Psoas muscle (tissue), 8 donors: Measurements from ENCODE around the gene SARS1. TPM values are rescaled to one million over a fixed set of nuclear protein-coding genes. Genes with fewer than 3 reads are reported as not detected.

ENCODE experiments used
- ATAC-seq, 4 donors: fragments of 200-7000 bp; cut with Tn5 transposase; one replicate each; pipeline ENCODE4 v1.9.1; 2020; ENCODE audit warnings: moderate library complexity in 3 of 4, mild to moderate bottlenecking in 2 of 4
- DNase-seq, 2 donors: peaks; one replicate each; pipeline ENCODE4 v3.0.0-alpha.2; 2020
- H3K27ac ChIP-seq: fragments of 200-600 bp; one replicate; pipeline ENCODE4 v1.8.0; 2022
- H3K27me3 ChIP-seq, 3 donors: fragments of 200-600 bp in 1 of 3; one replicate each; pipeline versions ENCODE4 v1.6.1 to v1.8.0; 2013 to 2022; ENCODE audit warnings: low read length in 2 of 3, mild to moderate bottlenecking in 2 of 3, moderate library complexity in 1 of 3; ENCODE audit not compliant: insufficient read depth in 3 of 3
- H3K36me3 ChIP-seq, 2 donors: fragments of 200-600 bp in 1 of 2; one replicate each; pipeline versions ENCODE4 v1.6.1 to v1.8.0; 2013 to 2022; ENCODE audit warnings: low read depth in 1 of 2, mild to moderate bottlenecking in 1 of 2, moderate library complexity in 1 of 2; ENCODE audit not compliant: insufficient read depth in 1 of 2
- H3K4me1 ChIP-seq: fragments of 200-600 bp; one replicate; pipeline ENCODE4 v1.8.0; 2022
- H3K4me3 ChIP-seq: fragments of 200-600 bp; one replicate; pipeline ENCODE4 v1.8.0; 2022; ENCODE audit warnings: mild to moderate bottlenecking
- H3K9me3 ChIP-seq: fragments of 200-600 bp; one replicate; pipeline ENCODE4 v1.8.0; 2022
- WGBS, 3 donors: extraction: QIAGEN DNeasy Blood & Tissue Kit; methylation state at CpG; one replicate each; pipeline versions ENCODE4 v1.1.6 to v1.1.7; 2013; 5-methylcytosine and 5-hydroxymethylcytosine counted together
- intact Hi-C, 2 donors: fragments of 100-400 bp; cut with DNase I; formaldehyde crosslinking; loops; one replicate each; pipeline versions ENCODE4 v1.11.0 to v1.14.2; 2022
- polyA plus RNA-seq, 3 donors: library from polyadenylated mRNA; stranded (reverse); fragments of 200-250 nt; gene quantifications; one replicate each; pipeline ENCODE4 v1.2.3, GENCODE V29; 2013
- total RNA-seq, 4 donors: library from RNA; stranded (reverse); fragmentation: NEBNext Ultra II Directional in 2 of 4; extraction: Animal tissue kit (Norgen Biotek cat#: 25700) in 2 of 4; gene quantifications; one replicate each; pipeline versions ENCODE4 v1.2.1 to v1.2.4, GENCODE V29; 2021 to 2023
- TF ChIP-seq, protein P1 (sequence below): fragments of 200-600 bp; IDR thresholded peaks from one replicate; pipeline ENCODE4 v1.8.0; 2022; ENCODE audit warnings: antibody characterized with exemption
- donor health status: healthy with polysubstance abuse.
- donor health status: DM: no; HTN: no; CAD: no; lungs with moderate emphysema.
- donor health status: Bipolar disorder and iron deficiency.
- donor health status: healthy.
- donor health status: DM: yes; HTN: yes; CAD: no.
- donor health status: DM: no; HTN: no; CAD: no.
- donor health status: DM: no; HTN: no; CAD: no.
- donor health status: DM: yes; HTN: yes; CAD: no.

Gene SARS1
- total and polyA plus RNA-seq, 7 donors: 76.4 to 155 (median 149) TPM

DNA sequence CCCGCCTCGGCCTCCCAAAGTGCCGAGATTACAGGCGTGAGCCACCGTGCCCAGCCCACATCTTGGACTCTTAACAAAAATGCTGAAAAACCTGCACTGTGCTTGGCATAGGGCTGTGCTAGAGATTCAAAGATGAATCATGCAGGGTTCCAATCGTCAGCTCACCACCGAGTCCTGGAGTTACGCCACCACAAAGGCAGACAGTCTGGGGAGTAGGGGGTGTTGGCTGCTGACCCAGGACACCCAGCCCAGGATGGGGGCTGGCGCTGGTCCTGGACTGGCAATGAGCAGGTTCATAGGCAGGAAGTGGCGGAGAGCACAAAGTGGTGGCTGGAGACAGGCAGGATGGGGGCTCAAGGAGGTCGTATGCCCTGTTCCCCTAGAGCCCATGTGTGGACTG, 53.2 kb downstream of the SARS1 start:
- no peaks in the 10 kb centered on the region for H3K27me3 ChIP-seq
- H3K27ac ChIP-seq: no peak overlapping the region
- ATAC-seq: no peak
- H3K36me3 ChIP-seq: peaks cover 0 to 24% of the 10 kb centered on the region in 2 donors
- DNase-seq: peak in 1 of 2 donors; percentile 34
- H3K9me3 ChIP-seq: no peaks in the 10 kb centered on the region
- intact Hi-C loops: no loop called here
- TF ChIP-seq, protein P1, sequence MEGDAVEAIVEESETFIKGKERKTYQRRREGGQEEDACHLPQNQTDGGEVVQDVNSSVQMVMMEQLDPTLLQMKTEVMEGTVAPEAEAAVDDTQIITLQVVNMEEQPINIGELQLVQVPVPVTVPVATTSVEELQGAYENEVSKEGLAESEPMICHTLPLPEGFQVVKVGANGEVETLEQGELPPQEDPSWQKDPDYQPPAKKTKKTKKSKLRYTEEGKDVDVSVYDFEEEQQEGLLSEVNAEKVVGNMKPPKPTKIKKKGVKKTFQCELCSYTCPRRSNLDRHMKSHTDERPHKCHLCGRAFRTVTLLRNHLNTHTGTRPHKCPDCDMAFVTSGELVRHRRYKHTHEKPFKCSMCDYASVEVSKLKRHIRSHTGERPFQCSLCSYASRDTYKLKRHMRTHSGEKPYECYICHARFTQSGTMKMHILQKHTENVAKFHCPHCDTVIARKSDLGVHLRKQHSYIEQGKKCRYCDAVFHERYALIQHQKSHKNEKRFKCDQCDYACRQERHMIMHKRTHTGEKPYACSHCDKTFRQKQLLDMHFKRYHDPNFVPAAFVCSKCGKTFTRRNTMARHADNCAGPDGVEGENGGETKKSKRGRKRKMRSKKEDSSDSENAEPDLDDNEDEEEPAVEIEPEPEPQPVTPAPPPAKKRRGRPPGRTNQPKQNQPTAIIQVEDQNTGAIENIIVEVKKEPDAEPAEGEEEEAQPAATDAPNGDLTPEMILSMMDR: no peak
- no peak overlapping the region for H3K4me3 ChIP-seq
- H3K4me1 ChIP-seq: no peaks in the 10 kb centered on the region
- 82 to 88% (median 84%) methylated on average over 11 of the region's 11 CpGs for WGBS, 3 donors

DNA sequence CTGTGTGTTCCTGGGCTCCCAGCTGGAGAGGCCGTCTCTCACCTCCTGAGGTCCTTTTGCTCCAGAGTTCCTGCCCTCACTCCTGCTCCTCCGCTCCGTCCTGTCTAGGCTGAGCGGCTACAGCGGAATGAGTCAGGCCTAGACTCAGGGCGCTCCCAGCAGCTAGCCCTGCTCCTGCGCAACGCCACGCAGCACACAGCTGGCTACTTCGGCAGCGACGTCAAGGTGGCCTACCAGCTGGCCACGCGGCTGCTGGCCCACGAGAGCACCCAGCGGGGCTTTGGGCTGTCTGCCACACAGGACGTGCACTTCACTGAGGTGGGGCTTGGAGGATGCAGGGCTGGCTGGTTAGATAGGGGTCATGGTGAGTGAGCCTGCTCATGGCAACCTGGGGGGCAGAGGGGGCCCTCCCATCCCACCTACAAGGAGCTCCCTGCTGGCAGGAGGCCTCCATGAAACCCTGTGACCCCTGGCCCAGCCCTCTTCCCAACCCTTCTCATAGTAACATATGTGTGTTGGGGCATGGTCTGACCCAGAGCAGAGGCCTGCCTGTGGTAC, 54.1 kb downstream of the SARS1 start:
- DNase-seq (peak in 1 of 2 donors; percentile 35), ATAC-seq (no peak)
- intact Hi-C loops: no loop called here
- Histone ChIP-seq H3K4me1 (no peaks in the 10 kb centered on the region), H3K36me3 (peaks cover 0 to 23% of the 10 kb centered on the region in 2 donors), H3K4me3 (no peak overlapping the region), H3K27ac (no peak overlapping the region), H3K27me3 (no peaks in the 10 kb centered on the region), H3K9me3 (no peaks in the 10 kb centered on the region)
- WGBS, 3 donors: 82 to 87% (median 86%) methylated on average over 17 of the region's 17 CpGs
- TF ChIP-seq, protein P1: no peak

DNA sequence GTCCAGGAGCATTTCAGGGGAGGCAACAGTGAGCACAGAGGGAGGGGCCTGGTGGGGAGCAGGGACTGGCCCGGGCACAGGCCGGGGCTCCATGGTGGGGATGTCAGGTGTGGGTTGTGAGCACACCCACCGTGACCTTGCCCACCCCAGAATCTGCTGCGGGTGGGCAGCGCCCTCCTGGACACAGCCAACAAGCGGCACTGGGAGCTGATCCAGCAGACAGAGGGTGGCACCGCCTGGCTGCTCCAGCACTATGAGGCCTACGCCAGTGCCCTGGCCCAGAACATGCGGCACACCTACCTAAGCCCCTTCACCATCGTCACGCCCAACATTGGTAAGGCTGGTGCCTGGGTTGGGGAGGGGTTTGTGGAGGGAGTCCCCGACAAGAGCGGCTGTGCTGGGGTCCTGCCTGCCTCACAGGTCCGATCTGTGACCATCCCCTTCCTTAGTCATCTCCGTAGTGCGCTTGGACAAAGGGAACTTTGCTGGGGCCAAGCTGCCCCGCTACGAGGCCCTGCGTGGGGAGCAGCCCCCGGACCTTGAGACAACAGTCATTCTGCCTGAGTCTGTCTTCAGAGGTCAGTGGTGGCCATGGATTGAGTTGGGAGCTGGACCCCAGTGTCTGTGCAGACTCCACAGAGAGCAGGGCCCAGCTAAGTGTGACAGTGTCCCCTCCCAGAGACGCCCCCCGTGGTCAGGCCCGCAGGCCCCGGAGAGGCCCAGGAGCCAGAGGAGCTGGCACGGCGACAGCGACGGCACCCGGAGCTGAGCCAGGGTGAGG, 54.9 kb downstream of the SARS1 start:
- Histone ChIP-seq H3K27me3 (no peaks in the 10 kb centered on the region), H3K9me3 (no peaks in the 10 kb centered on the region), H3K27ac (no peak overlapping the region), H3K36me3 (peaks cover 0 to 27% of the 10 kb centered on the region in 2 donors), H3K4me1 (no peaks in the 10 kb centered on the region), H3K4me3 (no peak overlapping the region)
- ATAC-seq (no peak), DNase-seq (peak; percentile 6 to 46)
- TF ChIP-seq, protein P1: no peak
- intact Hi-C loops: no loop called here
- WGBS, 3 donors: 85 to 88% (median 85%) methylated on average over 29 of the region's 29 CpGs

DNA sequence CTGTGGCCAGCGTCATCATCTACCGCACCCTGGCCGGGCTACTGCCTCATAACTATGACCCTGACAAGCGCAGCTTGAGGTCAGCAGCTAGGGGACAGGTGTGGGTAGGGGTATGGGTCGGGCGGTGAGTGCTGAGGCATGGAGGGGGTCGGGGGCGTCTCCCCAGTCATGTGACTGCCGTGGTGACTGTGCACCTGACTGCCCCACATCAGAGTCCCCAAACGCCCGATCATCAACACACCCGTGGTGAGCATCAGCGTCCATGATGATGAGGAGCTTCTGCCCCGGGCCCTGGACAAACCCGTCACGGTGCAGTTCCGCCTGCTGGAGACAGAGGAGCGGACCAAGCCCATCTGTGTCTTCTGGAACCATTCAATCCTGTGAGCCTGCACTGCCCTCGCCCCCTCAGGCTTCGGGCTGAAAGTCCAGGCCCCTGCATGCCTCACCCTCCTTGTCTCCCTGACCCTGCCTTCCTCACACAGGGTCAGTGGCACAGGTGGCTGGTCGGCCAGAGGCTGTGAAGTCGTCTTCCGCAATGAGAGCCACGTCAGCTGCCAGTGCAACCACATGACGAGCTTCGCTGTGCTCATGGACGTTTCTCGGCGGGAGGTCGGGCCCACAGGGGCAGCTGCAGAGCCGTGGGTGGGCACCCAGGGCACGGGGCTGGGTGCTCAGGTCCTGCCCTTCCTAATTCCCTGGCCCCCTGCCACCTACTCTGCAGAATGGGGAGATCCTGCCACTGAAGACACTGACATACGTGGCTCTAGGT, 55.7 kb downstream of the SARS1 start:
- Histone ChIP-seq H3K4me1 (no peaks in the 10 kb centered on the region), H3K9me3 (no peaks in the 10 kb centered on the region), H3K27me3 (no peaks in the 10 kb centered on the region), H3K27ac (no peak overlapping the region), H3K36me3 (peaks cover 0 to 27% of the 10 kb centered on the region in 2 donors), H3K4me3 (no peak overlapping the region)
- peak in 1 of 2 donors; percentile 43 for DNase-seq
- intact Hi-C loops: no loop called here
- 84 to 90% (median 85%) methylated on average over 33 of the region's 33 CpGs for WGBS, 3 donors
- TF ChIP-seq, protein P1: no peak
- ATAC-seq: no peak
